Astrocyte (in vitro differentiated cells and primary cell): ENCODE results near the gene PLEKHA8.

Experiments
- CTCF ChIP-seq: IDR thresholded peaks from 2 replicates; pipeline ENCODE4 v1.5.1; 2011; ENCODE audit warnings: low read depth, mild to moderate bottlenecking, inconsistent platforms, low read length, moderate library complexity; ENCODE audit not compliant: insufficient read depth
- EZH2 ChIP-seq: IDR thresholded peaks from 2 replicates; pipeline ENCODE4 v1.6.1; 2012; ENCODE audit warnings: mild to moderate bottlenecking, low read length, inconsistent platforms; ENCODE audit not compliant: insufficient read depth

DNA sequence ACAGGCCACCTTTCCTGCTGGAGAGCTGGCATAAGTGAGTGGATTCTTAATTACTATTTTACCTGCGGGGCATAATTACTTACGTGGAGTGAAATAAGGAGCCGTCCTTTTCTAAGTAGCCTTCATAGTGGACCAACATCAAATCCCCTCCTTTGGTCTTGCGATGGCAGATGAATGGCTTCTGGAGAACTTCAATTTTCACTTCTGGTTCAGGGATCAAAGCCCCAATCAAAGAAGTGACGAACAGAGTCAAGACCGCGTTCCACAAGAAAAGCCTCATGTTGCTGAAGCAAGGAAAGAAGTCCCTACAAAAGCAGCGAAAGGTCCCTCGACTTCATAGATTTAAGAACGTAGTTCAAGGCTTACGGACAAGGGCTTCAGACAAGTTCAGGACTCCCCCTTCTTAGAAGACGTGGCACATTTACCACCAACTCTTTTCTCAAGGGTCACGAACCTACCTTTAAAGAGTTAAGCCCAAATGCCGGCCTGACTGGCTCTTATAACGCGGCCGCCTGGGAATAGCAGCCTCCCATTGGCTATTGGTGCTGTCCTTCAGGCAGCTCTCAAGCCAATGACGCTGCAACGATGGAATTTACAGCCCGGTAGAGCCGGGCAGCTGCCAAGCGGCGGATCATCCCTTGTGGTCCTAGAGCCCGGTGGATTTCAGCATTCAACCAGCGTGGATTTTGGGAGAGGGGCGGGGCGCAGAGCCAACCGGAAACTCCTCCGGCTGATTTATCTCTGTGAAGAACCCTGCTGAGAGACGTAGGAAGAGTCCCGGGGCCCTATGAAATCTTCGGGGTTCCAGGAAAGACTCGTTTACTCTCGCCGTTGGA lies 1.8 kb upstream of the PLEKHA8 start, which contains the start of gene FKBP14:
- TF ChIP-seq EZH2 (no peak), CTCF (no peak)
